Astrocyte of the cerebellum (primary cell): ENCODE results near the gene SAP30BP.

ENCODE experiments used
- DNase-seq: peaks from one replicate; pipeline ENCODE4 v3.0.0-alpha.2; 2011; ENCODE audit warnings: low read depth
- H3K4me3 ChIP-seq: 2 replicates; pipeline ENCODE4 v1.5.1; 2011; ENCODE audit warnings: mild to moderate bottlenecking, low read depth, low read length, moderate library complexity
- in situ Hi-C: cut with HindIII; loops from 2 replicates; pipeline ENCODE4 v1.10.0; 2017; ENCODE audit warnings: low sequenced_read_pairs
- TF ChIP-seq, protein P1 (sequence below): IDR thresholded peaks from 2 replicates; pipeline ENCODE4 v1.5.1; 2012; ENCODE audit warnings: low read length, low read depth, moderate library complexity, mild to moderate bottlenecking; ENCODE audit errors: missing control alignments

Gene SAP30BP

DNA sequence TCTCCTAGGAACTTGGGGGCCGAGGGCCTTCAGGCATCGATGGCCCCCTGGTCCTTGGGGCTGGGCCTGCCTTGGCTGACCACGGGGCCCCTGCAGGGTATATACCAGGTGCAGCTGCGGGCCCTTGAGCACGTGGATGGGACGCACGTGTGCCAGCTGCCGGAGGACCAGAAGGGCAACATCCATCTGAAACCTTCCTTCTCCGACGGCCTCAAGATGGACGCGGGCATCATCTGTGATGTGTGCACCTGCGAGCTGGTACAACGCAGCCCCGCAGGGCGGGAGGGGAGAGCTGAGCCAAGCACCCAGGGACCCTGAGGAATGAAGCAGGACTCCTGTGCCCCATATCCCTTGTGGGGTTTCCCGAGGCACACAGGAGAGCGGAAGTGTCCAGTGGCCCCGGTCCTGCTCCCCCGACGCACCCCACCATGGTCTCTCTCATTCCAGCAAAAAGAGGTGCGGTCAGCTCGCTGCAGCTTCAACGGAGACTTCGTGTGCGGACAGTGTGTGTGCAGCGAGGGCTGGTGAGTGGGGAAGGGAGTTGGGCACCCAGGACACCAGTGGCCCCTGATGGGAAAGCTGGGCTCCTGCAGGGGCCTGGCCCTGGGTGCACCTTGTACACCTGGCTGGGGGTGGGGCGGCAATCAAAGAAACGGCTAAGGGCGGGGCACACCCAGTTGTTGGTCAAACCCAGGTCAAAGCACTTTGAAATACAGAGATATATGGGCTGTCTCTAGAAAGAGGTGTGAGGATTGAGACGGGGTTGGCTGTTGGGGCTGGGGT, 64.8 kb downstream of the SAP30BP start:
- TF ChIP-seq, protein P1, sequence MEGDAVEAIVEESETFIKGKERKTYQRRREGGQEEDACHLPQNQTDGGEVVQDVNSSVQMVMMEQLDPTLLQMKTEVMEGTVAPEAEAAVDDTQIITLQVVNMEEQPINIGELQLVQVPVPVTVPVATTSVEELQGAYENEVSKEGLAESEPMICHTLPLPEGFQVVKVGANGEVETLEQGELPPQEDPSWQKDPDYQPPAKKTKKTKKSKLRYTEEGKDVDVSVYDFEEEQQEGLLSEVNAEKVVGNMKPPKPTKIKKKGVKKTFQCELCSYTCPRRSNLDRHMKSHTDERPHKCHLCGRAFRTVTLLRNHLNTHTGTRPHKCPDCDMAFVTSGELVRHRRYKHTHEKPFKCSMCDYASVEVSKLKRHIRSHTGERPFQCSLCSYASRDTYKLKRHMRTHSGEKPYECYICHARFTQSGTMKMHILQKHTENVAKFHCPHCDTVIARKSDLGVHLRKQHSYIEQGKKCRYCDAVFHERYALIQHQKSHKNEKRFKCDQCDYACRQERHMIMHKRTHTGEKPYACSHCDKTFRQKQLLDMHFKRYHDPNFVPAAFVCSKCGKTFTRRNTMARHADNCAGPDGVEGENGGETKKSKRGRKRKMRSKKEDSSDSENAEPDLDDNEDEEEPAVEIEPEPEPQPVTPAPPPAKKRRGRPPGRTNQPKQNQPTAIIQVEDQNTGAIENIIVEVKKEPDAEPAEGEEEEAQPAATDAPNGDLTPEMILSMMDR: no peak
- H3K4me3 ChIP-seq: no peak overlapping the region
- in situ Hi-C loops: no loop called here
- DNase-seq: no peak

DNA sequence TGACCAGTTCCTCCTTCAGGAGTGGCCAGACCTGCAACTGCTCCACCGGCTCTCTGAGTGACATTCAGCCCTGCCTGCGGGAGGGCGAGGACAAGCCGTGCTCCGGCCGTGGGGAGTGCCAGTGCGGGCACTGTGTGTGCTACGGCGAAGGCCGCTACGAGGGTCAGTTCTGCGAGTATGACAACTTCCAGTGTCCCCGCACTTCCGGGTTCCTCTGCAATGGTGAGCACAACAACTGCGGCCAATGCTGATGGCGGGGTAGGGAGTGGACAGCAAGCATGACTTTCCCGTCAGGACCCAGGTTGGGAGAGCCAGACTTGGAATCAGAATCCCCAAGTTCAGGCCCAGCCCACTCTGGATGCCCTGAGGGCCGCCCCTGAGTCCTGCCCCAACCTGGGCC, 66.3 kb downstream of the SAP30BP start:
- in situ Hi-C loops: no loop called here
- TF ChIP-seq, protein P1: no peak
- no peak overlapping the region for H3K4me3 ChIP-seq

DNA sequence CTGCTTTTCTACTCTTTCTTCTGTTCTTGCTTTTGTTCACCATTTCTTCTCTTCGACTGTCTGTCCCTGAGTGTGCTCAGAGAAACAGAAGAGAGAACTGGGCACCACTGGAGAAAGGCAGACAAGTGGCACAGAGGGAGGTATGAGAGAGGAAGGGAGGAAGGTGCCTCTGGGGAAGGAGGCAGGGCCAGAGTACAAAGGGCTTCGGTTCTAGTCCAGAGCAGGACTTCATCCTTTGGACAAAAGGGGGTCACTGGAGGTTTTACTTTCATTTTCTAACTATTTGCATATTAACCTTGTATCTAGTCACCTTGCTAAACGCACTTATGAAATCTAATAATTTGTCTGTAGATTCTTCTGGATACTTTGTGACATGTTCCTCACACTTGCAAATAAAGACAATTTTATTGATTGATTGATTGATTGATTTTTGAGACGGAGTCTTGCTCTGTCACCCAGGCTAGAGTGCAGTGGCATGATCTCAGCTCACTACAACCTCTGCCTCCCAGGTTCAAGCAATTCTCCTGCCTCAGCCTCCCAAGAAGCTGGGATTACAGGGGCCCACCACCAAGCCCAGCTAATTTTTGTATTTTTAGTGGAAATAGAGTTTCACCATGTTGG, 67.6 kb downstream of the SAP30BP start:
- H3K4me3 ChIP-seq: no peak overlapping the region
- in situ Hi-C loops: no loop called here
- no peak for DNase-seq
- TF ChIP-seq, protein P1: no peak

More for the DNA sequence above, 66.3 kb downstream of the SAP30BP start:
- no peak for DNase-seq

DNA sequence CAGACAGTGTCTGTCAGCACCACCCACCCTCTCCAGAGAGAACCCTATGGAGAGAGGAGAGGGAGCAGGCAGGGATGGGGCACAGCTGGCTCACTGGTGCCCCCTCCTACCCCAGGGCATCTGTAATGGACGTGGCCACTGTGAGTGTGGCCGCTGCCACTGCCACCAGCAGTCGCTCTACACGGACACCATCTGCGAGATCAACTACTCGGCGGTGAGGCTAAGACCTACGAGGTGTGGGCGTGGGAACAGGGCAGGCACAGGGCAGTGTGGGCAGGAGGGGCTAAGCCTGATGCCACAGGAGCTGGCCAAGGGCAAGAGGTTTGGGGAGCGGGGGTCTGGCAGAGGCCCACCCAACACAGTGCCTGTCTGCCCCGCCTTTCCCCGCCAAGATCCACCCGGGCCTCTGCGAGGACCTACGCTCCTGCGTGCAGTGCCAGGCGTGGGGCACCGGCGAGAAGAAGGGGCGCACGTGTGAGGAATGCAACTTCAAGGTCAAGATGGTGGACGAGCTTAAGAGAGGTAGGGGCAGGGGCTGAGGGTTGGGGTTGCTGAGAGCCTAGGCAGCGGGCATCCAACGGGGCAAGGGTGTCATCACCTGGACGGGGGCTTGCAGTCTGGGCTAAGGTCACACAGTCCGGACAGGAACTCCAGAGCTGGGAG, 69.2 kb downstream of the SAP30BP start:
- no peak overlapping the region for H3K4me3 ChIP-seq
- no peak for DNase-seq
- in situ Hi-C loops: no loop called here
- TF ChIP-seq, protein P1: no peak

DNA sequence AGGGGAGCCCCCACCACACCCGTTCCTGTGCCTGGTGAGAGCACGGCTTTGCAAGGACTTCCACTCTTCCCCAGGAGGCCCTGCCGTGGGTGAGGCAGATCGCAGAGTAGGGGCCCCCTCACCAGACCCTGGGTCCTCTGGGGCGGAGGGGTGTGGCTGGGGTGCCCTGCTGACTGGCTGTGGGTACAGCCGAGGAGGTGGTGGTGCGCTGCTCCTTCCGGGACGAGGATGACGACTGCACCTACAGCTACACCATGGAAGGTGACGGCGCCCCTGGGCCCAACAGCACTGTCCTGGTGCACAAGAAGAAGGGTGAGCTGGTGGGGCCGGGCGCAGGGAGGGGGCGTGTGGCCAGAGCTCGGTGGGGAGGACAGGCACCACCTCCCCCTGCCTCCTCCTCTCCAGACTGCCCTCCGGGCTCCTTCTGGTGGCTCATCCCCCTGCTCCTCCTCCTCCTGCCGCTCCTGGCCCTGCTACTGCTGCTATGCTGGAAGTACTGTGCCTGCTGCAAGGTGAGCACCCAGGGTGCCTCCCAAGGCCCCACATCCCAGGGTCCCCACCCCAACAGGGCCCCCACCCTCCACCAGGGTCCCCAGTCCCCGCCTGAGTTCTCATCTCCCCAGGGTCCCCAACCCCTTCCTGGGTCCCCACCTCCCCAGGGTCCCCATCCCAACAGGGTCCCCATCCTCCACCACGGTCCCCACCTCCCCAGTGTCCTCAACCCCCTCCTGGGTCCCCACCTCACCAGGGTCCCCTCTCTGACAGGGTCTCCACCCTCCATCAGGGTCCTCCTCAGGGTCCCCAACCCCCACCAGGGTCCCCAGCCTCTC, 70.2 kb downstream of the SAP30BP start:
- DNase-seq: no peak
- in situ Hi-C loops: no loop called here
- TF ChIP-seq, protein P1: no peak
- H3K4me3 ChIP-seq: no peak overlapping the region

DNA sequence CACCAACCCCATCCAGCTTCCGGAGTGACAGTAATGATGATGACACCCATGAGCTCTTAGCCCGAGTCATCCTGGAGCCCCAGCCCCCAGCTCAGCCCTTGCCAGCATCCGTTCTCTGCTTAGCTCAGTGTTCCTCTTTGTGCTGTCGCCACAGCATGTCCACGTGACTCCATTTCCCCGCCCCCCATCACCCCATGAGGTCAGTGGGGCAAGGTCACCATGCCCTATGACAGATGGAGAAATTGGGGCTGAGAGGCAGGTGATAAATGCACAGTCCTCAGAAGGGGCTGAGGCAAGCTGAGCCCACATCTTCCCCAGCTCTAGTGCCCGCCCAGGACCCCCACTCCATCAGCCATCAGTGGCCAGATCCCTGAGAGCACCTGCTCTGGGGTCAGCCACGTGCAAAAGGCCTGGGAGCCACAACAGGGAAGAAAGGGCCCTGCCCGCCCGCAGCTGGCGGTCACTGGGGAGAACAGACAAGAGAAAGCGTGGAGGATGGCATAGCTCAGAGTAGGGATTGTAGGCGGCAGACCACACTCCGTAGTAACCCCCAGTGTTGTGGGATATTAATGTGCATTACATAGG, 71.2 kb downstream of the SAP30BP start:
- no peak overlapping the region for H3K4me3 ChIP-seq
- in situ Hi-C loops: no loop called here
- TF ChIP-seq, protein P1: no peak
- DNase-seq: no peak
